ENCODE data around the gene CTNNA1. TPM values are rescaled to one million over a fixed set of nuclear protein-coding genes. Genes with fewer than 3 reads are reported as not detected.

CTNNA1 gene
- total RNA-seq, 4 donors from 2014 or later: 239 to 305 (median 277) TPM

GRCh38 chr5:138981131-138981530 lies 227.9 kb downstream of the CTNNA1 start:
- TF ChIP-seq CTCF (IDR thresholded peaks at IDR 0.05; ENCODE audit: low read depth): no peak

- no peak for TF ChIP-seq CTCF (IDR thresholded peaks at IDR 0.05; ENCODE audit: low read depth)
Measured at GRCh38 chr5:138981586-138981985, 228.4 kb downstream of the CTNNA1 start.

- TF ChIP-seq CTCF (IDR thresholded peaks at IDR 0.05; ENCODE audit: low read depth): no peak
Measured at GRCh38 chr5:138983984-138984383, 230.8 kb downstream of the CTNNA1 start.

Other genes starting within 250 kb of the CTNNA1 start
- gene ETF1, start 210.2 kb upstream of the CTNNA1 start, total RNA-seq: 100 to 1,000 TPM in 3 of 4 donors, 10 to 100 TPM in 1; 93.2 to 147 (median 104) TPM
- gene HSPA9, start 178.0 kb upstream of the CTNNA1 start, total RNA-seq: 100 to 1,000 TPM; 170 to 197 (median 185) TPM
- 1 to 10 TPM in 2 of 4 donors, under 1 TPM in 2; 0.34 to 8.9 (median 1.1) TPM for gene LRRTM2, start 121.9 kb downstream of the CTNNA1 start, total RNA-seq